BJ (cell line): ENCODE data around the gene LMTK2. TPM values are rescaled to one million over a fixed set of nuclear protein-coding genes. Genes with fewer than 3 reads are reported as not detected.

Experiments
- CTCF ChIA-PET: fragments of 350-600 bp; formaldehyde crosslinking; extraction: SDS; loops from one replicate; lab custom pipeline; 2021; ENCODE audit warnings: antibody characterized with exemption, inconsistent platforms; lab: Yijun Ruan, JAX
- POLR2A ChIA-PET: fragments of 300-600 bp; sonication (Branson Sonifier 250); formaldehyde crosslinking; extraction: SDS; loops from one replicate; lab custom pipeline; 2021; ENCODE audit warnings: antibody characterized with exemption; lab: Charles Lee
- DNase-seq: peaks from one replicate; pipeline ENCODE4 v3.0.0-alpha.2; 2011; ENCODE audit warnings: low read depth
- H3K27me3 ChIP-seq: 2 replicates; pipeline ENCODE4 v1.6.0; 2011; ENCODE audit warnings: low read length; ENCODE audit not compliant: control insufficient read depth, insufficient read depth
- H3K36me3 ChIP-seq: 2 replicates; pipeline ENCODE4 v1.5.1; 2011; ENCODE audit warnings: low read length; ENCODE audit not compliant: control insufficient read depth, insufficient read depth
- H3K4me3 ChIP-seq: 2 replicates; pipeline ENCODE4 v1.5.1; 2011; ENCODE audit warnings: low read depth, mild to moderate bottlenecking, control low read depth, low read length
- CTCF ChIP-seq: IDR thresholded peaks from 2 replicates; pipeline ENCODE4 v1.5.1; 2011; ENCODE audit warnings: low read depth, mild to moderate bottlenecking, control low read depth, inconsistent platforms, low read length, moderate library complexity; ENCODE audit not compliant: insufficient read depth
- polyA plus RNA-seq: library from polyadenylated mRNA; depleted of rRNA; stranded (reverse); fragments of >200 nt; gene quantifications from 2 replicates; pipeline ENCODE4 v1.2.3, GENCODE V29; 2011

The LMTK2 gene
- polyA plus RNA-seq, 1 experiment, result 3.8 TPM

GRCh38 chr7:98178762-98179490 is 72.3 kb downstream of the LMTK2 start:
- no peak for DNase-seq
- CTCF ChIA-PET, result interaction anchor here (0.5 to 6.2 kb wide), 4 partner anchors 11 to 153 kb away, joined by 3 to 50 read pairs (median 4); no protein-coding TSS in a partner anchor
- Histone ChIP-seq H3K27me3 (no peaks in the 10 kb centered on the region), H3K4me3 (no peak overlapping the region), H3K36me3 (no peaks in the 10 kb centered on the region)
- TF ChIP-seq CTCF, result no peak
- POLR2A ChIA-PET, result no interaction called here

DNA sequence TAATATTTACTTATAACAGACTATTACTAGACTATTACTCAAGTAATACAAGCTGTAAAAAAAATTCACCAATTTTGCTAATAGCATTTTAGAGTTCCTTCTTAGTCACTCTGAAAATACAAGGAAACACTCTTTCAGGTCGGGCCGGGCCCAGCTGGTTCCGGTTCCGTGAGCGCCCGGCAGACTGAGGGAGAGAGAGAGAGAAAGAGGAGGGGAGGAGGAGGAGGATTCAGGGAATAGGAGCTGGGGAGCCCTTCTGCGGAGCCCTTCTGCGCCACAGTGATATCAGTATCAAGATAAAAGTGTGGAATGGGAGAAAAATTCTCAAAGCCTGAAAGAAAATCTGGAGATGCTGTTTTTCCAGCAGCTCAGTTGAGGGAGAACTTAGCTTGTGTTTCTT is 74.1 kb downstream of the LMTK2 start:
- POLR2A ChIA-PET, result no interaction called here
- TF ChIP-seq CTCF, result no peak

DNA sequence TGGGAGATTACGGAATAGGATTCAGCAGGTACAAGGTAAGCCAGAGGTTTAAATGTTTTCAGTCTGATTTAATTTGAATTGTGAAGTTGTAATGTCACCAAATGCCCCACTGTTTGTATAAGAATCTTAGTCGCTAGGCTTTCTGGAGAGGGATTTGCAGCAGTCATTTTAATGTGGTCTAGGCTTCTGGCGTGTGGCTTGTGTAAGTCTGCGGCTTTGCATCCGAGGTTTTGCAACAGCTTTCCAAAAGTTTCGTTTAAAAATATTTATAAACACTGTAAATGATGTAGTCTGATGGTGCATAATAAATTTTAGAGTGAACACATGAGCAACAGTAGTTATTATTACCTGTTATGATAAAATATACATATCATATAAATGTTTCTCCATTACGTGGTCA is 78.4 kb downstream of the LMTK2 start:
- CTCF ChIA-PET, result interaction anchor here (1.4 kb wide), 1 partner anchor 17 kb away, joined by 9 read pairs; no protein-coding TSS in a partner anchor
- Histone ChIP-seq H3K36me3 (no peaks in the 10 kb centered on the region), H3K4me3 (no peak overlapping the region), H3K27me3 (no peaks in the 10 kb centered on the region)
- POLR2A ChIA-PET, result no interaction called here
- DNase-seq, result no peak
- TF ChIP-seq CTCF, result no peak

More for the DNA sequence above, 74.1 kb downstream of the LMTK2 start:
- H3K36me3 ChIP-seq, result no peaks in the 10 kb centered on the region
- CTCF ChIA-PET, result interaction anchor here (1.6 to 6.2 kb wide), 3 partner anchors 12 to 159 kb away, joined by 4 to 50 read pairs (median 5); no protein-coding TSS in a partner anchor
- H3K27me3 ChIP-seq, result no peaks in the 10 kb centered on the region
- DNase-seq, result no peak
- H3K4me3 ChIP-seq, result no peak overlapping the region

GRCh38 chr7:98186452-98187137 is 79.9 kb downstream of the LMTK2 start:
- TF ChIP-seq CTCF, result no peak
- DNase-seq, result no peak
- Histone ChIP-seq H3K4me3 (no peak overlapping the region), H3K36me3 (peaks cover 2% of the 10 kb centered on the region; the same call in 1 of the 2 replicates), H3K27me3 (no peaks in the 10 kb centered on the region)
- CTCF ChIA-PET, result interaction anchor here (0.7 to 1.6 kb wide), 4 partner anchors 9 to 351 kb away, joined by 3 to 5 read pairs (median 3); no protein-coding TSS in a partner anchor
- POLR2A ChIA-PET, result no interaction called here

- no peak for TF ChIP-seq CTCF
- POLR2A ChIA-PET, result no interaction called here
Observed at GRCh38 chr7:98187138-98187502, 80.5 kb downstream of the LMTK2 start.

More at GRCh38 chr7:98187138-98187502, 80.5 kb downstream of the LMTK2 start:
- CTCF ChIA-PET, result interaction anchor here (0.7 to 1.6 kb wide), 3 partner anchors 9 to 165 kb away, joined by 3 to 5 read pairs (median 3); no protein-coding TSS in a partner anchor
- H3K36me3 ChIP-seq, result peaks cover 2% of the 10 kb centered on the region; the same call in 1 of the 2 replicates
- H3K4me3 ChIP-seq, result no peak overlapping the region
- DNase-seq, result no peak
- no peaks in the 10 kb centered on the region for H3K27me3 ChIP-seq
